ENCODE results near the gene S100PBP.

The S100PBP gene

DNA sequence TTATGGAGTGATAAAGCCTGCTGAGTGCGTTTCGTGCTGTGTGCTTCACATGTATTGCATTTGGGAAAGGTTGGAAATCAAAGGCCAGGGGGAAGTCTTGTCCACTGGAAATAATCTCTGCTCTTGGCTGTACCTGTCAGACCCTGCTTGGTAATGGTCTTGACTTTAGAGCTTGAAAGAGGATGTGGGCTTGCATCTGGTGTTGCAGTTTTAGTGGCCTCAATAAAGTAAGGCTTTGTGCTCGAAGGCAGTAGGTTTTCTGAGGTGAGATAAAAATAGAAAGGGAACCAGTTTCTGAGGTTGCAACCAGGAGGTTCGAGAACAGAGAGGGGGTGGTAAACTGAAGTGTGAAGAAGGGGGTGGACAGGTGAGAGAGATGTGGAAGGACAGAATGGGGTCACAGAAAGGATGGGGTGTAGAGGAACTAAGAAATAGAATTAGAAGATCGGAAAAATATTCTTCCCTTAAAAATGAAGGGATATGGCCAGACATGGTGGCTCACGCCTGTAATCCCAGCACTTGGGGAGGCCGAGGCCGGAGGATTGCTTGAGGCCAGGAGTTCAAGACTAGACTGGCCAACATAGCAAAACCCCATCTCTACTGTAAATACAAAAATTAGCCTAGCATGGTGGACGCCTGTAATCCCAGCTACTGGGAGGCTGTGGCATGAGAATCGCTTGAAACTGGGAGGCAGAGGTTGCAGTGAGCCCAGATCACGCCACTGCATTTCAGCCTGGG is 1.5 kb downstream of the S100PBP start:
- in situ Hi-C loops (cut with MboI; ENCODE audit: low sequenced_read_pairs), result no loop called here

DNA sequence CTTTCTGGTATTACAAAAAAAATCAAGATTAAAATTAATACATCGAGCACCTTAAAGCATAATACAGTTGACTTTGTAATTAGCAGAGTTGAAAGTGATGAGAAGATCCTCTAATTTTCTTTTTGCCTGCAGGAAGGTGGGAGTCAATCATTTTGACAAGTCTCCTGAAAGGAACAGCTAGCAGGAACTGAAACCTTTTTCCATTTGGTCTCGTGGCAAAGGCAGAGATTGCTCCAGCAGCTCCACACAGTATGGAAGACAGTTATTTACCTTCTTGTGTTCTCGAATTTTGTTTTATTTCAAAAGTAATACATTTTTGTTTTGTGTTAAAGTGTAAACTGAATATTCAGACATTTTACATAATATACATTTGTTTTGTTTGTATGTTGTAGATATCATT is 7.7 kb downstream of the S100PBP start:
- in situ Hi-C loops (cut with MboI; ENCODE audit: low sequenced_read_pairs), result no loop called here

DNA sequence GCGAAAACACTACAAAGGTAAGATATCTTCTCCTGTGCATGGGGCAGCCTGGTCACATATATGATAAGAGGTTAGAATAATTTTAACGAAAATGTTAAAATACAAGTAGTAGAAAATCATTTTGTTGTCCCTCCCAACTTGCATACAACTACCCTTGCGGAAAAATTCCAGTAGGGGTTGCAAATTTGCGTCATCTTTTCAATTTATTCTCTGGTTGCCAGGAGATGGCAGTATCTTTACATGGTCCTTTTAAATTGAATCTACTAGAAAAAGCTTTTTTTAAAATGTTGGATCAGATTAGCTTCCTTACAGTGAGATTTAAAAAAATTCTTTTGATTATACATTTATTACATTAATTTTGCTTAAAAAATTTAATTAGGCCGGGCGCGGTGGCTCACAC is 10.9 kb downstream of the S100PBP start:
- in situ Hi-C loops (cut with MboI; ENCODE audit: low sequenced_read_pairs), result no loop called here

DNA sequence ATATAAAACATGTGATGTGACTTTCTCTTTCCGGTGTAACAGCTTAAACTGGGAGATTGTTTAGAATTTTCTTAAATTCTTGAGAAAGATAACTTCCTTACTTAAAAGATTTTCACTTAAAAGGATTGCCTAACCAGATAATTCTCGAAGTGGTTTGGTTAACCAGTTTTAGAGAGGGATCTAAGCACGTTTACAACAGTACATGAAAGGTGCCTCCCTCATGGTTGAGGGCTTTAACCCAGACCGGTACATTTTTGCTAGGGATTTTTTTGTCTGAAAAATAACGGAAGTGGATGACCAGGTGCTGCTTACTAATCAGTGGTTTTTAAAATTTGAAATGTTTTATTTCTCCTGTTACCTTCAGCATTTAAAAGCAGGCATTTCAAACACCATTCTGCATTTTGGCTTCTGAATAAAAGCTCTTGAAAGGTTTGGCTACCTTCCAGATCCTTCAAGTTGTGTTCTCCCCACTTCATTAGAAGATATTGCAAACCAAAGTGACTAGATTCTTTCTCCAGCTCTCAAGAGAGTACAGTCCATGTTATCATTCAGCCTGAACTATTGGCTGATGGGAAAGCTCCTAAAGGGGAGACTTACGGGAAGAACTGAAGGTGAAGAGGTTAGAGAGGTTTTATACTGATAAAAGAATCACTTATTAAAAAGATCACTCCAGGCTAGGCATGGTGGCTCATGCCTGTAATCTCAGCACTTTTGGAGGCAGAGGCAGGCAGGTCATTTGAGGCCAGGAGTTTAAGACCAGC is 12.8 kb downstream of the S100PBP start:
- in situ Hi-C loops (cut with MboI; ENCODE audit: low sequenced_read_pairs), result no loop called here

DNA sequence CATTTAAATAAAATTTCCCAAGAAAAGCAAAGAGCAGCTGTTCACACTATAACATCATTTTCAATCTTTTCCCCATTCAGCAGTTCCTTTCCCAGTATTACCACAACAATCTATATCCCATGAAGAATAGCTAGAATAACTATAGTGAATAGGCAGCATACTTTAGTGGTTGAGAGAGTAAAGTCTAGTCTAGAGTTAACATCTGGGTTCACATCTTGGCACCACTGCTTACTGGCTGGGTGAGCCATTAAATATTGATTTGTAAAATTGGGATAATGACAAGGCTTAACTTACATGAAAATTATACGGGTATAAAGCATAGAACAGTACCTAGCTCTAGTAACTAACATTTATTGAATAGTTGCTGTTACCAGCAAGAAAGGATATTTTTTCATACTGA is 14.4 kb downstream of the S100PBP start:
- in situ Hi-C loops (cut with MboI; ENCODE audit: low sequenced_read_pairs), result no loop called here

DNA sequence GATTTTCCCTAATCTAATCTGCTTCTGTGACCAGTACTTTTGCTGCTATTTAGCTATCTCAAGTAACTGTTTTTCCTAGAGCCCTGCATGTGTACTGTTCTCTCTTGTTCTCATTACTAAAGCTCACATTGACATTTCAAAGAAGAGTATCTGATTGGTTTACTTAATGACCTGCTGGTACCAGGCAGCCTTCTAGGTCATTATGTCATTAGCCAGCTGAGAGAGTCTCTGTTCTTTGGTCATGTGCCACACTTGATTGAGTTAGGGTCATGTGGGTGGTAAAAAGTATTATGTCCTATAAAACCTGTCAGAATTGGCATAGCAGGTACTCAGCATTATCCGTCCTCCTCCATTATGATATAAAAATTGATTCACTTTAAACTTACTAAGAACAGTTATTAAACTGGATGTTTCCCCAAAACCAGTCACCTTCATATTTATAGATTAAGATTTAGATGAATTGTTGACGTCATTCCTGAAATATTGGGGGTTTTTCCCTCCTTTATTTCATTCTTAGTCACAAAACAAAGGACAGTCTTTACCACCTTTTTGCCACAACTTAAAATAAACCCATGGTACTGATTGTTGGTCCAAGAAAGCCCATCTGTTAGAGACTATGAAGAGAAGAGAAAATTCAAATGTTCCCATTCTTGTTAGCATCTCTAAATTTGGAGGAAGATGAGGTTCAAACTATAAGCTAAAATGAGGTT is 31.1 kb downstream of the S100PBP start:
- in situ Hi-C loops (cut with MboI; ENCODE audit: low sequenced_read_pairs), result no loop called here

DNA sequence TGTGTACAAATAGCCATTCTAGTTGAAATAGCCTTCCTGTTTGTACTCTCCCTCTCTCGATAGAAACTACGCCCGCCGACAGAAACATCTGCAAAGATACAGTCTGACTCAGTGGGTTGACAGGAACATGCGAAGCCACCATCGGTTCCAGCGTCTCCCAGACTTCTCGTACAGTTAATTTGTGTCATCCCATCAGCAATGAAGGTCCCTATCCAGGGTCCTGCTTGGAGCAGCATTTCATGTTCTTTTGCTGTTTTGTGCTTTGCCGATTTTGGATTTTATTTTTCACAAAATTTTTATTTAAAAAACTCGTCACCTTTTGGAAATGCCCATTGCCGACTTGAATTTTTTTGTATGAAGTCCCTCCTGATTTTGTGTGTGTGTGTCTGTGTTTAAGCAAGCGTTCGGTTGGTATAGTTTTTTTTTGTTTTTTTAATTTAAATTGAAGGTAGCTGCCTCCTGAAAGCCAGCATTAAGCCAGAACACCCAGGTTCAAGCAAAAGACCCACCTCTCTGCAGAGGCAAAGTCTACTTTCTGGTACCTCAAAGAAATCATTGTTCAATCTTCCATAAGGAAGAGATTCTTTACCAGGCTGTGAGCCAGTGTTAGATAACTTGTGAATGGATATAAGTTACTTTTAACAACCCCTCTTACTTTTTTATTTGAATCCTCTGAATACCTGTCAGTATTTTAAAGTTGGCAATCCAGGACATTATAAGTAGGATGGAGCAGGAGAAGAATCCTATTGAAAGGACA is 38.6 kb downstream of the S100PBP start:
- in situ Hi-C loops (cut with MboI; ENCODE audit: low sequenced_read_pairs), result no loop called here

DNA sequence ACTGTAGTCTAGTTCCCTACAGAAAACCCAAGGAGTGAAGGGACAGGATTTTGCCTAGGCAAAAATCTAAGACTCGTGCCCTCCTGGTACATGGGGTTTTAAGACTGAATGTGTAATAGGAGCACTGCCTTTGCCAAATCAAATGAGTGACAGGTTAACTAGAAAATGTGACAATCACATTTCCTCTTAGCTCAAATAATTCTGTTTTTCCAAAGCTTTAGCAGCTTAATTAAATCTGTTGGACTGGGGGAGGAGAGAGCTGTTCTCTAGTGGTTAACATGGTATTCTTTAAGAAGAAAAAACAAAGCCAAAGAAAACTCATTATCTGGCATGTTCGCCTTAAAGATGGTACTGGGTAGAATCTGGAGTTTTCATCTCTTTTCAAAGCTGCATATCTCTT is 40.7 kb downstream of the S100PBP start:
- in situ Hi-C loops (cut with MboI; ENCODE audit: low sequenced_read_pairs), result no loop called here

DNA sequence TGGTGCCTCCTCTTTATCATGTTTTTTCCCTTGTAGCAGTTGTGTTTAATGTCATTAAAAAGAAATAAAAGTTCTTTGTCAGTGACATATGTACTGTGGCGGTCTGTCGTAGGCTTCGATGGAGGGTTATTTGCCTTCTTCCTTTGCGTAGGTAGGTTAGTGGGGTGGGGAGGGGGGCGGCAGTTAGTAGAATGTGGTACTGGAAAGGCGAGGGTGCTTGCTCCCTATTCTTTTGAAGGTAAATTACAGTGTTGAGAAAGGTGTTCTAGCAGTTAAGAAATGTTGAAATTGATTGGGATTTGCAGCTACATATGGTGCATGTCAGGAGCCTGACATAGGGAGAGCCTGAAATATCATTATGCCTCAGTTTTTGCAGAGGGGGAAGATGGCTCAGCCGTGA is 41.3 kb downstream of the S100PBP start:
- in situ Hi-C loops (cut with MboI; ENCODE audit: low sequenced_read_pairs), result no loop called here

DNA sequence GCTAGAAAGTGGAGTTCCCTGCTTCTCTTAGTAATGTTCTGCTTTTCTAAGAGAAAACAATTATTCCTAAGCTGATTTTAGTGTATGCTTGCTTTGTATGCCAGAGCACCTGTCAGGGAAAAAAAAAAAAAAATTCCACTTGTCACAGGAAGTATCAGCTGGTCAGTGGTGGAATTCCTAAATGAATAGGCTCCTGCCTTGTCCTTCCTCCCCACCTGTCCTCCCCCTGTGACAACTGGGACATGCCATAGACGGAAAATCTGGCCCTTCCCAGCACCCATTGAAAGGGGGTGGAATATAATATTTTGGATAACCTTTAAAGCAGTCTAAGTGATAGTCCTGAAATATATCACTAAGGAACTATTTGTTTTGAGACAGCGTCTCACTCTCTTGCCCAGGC is 42.5 kb downstream of the S100PBP start:
- in situ Hi-C loops (cut with MboI; ENCODE audit: low sequenced_read_pairs), result no loop called here

DNA sequence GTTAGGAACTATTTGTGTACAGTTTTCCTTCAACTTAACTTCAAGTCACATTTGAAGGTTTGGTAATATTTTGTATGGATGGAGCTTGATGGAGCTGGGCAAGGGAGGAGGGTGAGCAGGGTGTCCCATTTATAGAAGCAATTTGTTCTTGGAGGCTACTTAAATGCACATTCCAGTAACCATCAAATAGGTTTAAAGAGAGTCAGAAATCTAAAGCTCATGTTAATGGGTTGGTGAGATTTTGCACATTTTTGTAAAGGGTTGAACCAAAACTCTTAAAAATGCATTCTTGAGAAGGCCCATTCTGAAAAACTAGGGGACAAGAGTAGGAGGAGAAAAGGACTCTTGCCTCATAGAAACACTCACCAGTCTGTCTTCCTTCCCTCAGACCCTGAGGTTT is 43.1 kb downstream of the S100PBP start:
- in situ Hi-C loops (cut with MboI; ENCODE audit: low sequenced_read_pairs), result no loop called here

DNA sequence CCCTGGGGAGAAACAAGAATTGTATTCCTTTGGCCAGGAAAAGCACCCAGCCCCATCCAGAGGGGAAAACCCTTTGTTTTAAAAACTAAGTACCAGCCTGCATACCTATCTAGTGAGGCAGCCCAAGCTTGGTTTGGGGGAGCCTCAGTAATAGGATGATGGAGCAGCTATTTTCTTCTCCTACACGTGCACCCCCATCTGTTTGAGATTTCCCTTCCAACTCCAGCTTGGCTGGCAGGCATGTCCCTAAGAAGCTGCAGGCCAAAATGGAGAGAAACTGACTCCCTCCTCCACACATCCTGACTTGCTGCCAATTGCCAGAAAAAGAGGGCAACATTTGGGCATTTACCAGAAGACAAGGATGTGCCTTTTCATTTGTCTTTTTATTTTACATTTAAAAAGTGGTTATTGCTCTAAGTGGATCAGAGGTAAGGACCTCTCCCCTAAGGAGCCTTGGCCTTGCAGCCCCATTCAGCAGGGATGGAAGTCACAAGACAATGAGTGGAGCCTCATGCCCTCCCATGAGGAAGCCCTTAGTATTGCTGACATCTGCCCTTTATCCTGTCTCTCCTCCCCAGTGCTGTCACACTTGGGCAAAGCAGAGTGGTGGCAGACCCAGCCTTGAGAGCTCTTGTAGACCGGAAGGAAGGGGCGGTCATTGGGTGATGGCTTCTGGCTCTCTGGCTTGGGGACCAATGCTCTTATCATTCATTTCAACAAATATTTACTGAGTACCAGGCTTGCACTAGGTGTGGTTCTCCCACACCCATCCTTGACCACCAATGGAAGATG is 44.6 kb downstream of the S100PBP start:
- in situ Hi-C loops (cut with MboI; ENCODE audit: low sequenced_read_pairs), result no loop called here

DNA sequence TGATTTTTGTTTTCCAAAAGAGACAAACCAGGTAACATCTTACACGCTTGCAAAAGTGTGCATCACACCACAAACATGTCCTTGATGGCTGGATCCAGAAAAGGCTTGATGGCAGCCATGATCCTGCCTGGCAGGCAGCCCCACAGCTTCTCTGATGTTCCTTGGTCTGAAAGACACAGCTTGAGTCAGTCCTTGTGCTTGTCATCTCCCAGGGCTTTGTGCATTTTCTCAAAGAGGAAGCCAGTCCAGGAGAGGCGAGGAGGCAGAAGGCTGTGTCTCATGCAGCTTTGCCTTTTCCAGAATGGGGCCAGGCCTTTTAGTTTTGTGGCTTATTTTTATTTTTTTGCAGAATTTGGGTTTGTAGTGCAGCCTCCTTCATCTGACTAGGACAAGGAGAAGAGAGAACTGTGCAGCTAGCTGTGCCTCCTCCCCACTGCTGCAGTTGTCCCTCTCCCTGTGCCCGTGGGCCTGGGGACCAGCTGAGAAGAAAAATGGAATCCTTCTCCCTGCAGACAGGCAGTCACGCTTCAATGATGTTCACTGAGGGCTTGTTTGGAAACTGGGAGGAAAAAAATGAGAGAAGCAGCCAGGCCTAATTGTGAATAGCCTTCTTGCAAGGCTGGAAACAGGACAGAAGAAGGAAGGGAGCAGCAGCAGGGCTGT is 45.9 kb downstream of the S100PBP start:
- in situ Hi-C loops (cut with MboI; ENCODE audit: low sequenced_read_pairs), result no loop called here

DNA sequence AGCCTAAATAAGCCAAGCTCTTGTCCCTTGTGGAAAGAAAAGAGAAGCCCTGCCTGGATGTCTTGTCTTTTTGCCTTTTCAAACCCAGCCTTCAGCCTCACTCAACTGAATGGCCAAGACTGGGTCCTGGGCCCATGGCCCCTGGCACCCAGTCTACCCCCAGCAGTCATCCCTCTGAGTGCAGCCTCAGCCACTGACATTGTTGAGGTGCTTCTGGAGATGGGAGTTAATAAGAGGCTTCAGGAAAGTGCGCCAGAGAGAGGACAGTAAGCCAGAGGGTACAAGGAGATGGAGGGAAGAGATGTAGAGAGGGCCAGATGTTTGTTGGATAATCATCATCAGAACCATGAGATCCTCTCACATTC is 46.4 kb downstream of the S100PBP start:
- in situ Hi-C loops (cut with MboI; ENCODE audit: low sequenced_read_pairs), result no loop called here

DNA sequence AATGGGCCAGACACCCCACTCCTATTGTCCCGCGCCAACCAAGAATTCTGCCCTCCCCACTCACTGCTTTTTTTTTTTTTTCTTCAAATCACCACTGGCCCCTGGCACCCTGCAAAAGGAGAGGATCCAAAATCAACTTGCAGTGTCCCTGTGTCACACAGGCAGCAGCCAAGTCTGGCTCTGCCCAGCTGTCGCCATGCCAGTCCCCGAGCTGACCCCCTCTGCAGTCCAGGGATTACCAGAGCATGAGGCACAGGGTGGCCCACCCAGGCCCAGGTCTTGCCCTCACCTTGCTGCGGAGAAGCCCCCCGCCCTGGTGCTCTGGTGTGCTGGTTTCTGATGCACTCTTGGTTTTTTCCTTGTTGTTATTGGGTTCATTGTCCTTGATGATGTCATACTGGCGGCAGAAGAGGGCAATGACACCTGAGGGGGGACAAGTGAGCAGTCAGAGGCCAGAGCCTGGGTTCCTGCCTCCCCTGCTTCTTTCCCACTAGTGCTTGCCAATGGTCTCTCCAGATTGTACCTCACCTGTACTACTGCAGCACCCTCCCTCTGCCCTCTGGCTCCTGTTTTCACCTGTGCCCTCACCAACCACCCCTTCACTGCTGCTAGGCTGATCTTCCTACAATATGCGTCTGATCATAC is 47.0 kb downstream of the S100PBP start:
- in situ Hi-C loops (cut with MboI; ENCODE audit: low sequenced_read_pairs), result no loop called here

DNA sequence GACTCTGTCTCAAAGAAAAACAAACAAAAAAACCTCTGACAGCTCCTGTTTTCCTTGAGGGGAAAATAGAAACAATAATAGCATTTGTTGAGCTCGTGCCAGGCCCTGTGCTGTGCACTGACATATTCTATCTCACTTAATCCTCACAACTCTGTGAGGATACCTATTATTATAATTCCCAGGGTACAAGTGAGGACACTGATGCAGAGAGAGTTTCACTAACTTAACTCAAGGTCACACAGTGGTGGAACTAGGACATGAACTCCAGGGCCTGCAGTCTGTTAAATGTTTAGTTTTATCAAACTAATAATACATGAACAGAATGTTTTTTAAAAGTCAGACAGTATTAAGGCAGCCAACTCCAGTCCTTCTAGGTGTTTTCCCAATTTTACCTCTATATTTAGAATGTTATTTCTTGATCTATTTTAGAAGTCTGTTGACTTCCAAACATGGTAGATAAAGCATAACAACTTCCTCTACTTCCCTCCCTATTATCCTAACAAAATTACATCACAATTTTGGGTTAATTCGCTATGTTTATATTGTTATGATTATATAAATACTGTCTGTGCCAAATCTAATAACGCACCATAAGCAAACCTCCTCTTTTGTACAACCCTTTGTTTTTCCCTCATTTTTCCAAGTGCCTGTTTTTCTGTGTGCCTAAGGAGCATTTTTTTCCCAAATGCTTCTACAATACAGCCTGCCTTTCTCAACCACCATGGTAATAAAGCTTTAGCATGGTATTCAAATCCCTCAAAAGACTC is 48.4 kb downstream of the S100PBP start:
- in situ Hi-C loops (cut with MboI; ENCODE audit: low sequenced_read_pairs), result no loop called here

DNA sequence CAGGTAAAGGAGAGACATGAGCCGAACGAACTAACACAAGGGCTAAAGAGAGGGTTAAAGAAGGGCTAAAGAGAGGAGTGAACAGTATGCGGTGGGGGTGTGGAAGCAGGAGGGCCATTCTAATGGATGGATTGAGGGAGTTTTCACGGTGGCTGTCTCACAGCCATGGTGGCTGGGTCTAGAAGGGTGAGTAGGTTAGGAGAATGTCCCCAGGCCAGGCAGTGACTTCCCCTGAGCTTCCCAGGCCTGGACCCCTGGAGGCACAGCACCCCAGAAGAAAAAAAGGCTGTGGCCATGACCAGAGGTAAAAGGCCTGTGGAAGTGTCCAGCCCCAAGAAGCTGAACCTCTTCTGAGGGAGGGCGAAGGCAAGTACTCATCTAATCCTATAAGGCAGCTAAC is 49.7 kb downstream of the S100PBP start:
- in situ Hi-C loops (cut with MboI; ENCODE audit: low sequenced_read_pairs), result no loop called here

DNA sequence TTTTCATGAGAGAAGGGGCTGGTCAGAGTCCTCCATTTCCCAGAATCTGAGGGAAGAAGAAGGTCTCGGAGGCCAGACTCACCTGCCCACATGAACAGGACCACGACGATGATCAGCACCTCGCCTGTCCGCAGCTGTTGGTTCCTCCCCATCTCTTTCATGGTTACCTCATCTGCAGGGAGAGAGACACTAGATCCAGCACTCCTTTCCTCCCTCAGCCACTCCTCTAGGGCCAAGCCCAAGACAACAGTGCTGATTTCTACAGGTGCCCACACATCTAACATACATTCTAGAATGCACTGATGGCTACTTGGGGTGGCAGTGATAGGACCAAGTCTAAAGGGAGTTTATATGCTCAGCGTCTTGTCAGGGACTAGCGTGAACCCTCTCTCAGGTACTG is 50.2 kb downstream of the S100PBP start:
- in situ Hi-C loops (cut with MboI; ENCODE audit: low sequenced_read_pairs), result no loop called here

DNA sequence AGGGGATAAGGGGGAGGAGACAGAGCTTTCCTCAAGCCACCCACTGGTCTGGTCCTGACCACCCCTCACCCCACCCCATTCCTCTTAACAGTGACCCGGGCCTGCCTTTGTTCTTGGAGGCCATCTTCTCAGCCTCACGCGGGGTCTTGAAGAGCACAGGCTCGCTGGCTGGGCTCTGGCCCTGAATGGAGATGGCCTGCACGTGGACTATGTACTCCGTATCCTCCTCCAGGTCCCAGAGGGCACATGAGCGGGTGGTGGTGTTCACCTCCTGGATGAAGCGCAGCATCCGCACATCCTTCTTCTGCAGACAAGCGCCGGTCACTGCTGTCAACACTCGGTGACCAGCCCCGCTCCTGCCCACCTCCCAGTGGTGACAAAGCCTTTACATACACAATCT is 50.6 kb downstream of the S100PBP start:
- in situ Hi-C loops (cut with MboI; ENCODE audit: low sequenced_read_pairs), result no loop called here

Data from HL-60/S4 (cell line).